ENCODE results near the gene CCDC182. TPM values are rescaled to one million over a fixed set of nuclear protein-coding genes. Genes with fewer than 3 reads are reported as not detected.
A peak's percentile ranks its signal among the peaks of the same experiment; 100 is the strongest.

Gene CCDC182
- not detected in 2 replicates for total RNA-seq

- intact Hi-C loops (cut with micrococcal nuclease) = loop anchor here (5.0 kb wide), 2 partner anchors 73 to 143 kb away; no protein-coding TSS in a partner anchor
- Mint-ChIP-seq H3K9me3 (no peaks in the 10 kb centered on the region), H3K4me3 (no peak within 1 kb of the TSS), H3K36me3 (ENCODE audit: low read depth) (no peaks in the 10 kb centered on the region), H3K27me3 (ENCODE audit: insufficient read depth) (peaks cover 26% of the 10 kb centered on the region), H3K4me1 (ENCODE audit: low read depth) (peaks cover 4% of the 10 kb centered on the region), H3K27ac (no peak within 1 kb of the TSS)
- DNase-seq (ENCODE audit: low spot score) = no peak
Observed at GRCh38 chr17:57745242-57745641, at the start of gene CCDC182. TSS of gene CCDC182 (minus strand) at chr17:57745299. CDS start at chr17:57745272, 27 bp downstream.

GRCh38 chr17:57794841-57795240 is 49.7 kb upstream of the CCDC182 start:
- H3K4me1 Mint-ChIP-seq (ENCODE audit: low read depth) = no peaks in the 10 kb centered on the region
- H3K9me3 Mint-ChIP-seq = no peaks in the 10 kb centered on the region
- H3K4me3 Mint-ChIP-seq = no peak overlapping the region
- intact Hi-C loops (cut with micrococcal nuclease) = no loop called here
- DNase-seq (ENCODE audit: low spot score) = no peak
- H3K27me3 Mint-ChIP-seq (ENCODE audit: insufficient read depth) = peaks cover 31% of the 10 kb centered on the region
- no peak overlapping the region for H3K27ac Mint-ChIP-seq
- H3K36me3 Mint-ChIP-seq (ENCODE audit: low read depth) = no peaks in the 10 kb centered on the region

- no peak for DNase-seq (ENCODE audit: low spot score)
- H3K4me1 Mint-ChIP-seq (ENCODE audit: low read depth) = no peaks in the 10 kb centered on the region
- intact Hi-C loops (cut with micrococcal nuclease) = no loop called here
- H3K27ac Mint-ChIP-seq = no peak overlapping the region
- no peaks in the 10 kb centered on the region for H3K9me3 Mint-ChIP-seq
- no peak overlapping the region for H3K4me3 Mint-ChIP-seq
- no peaks in the 10 kb centered on the region for H3K36me3 Mint-ChIP-seq (ENCODE audit: low read depth)
- peaks cover 40% of the 10 kb centered on the region for H3K27me3 Mint-ChIP-seq (ENCODE audit: insufficient read depth)
Observed at GRCh38 chr17:57788725-57789124, 43.6 kb upstream of the CCDC182 start.

DNA sequence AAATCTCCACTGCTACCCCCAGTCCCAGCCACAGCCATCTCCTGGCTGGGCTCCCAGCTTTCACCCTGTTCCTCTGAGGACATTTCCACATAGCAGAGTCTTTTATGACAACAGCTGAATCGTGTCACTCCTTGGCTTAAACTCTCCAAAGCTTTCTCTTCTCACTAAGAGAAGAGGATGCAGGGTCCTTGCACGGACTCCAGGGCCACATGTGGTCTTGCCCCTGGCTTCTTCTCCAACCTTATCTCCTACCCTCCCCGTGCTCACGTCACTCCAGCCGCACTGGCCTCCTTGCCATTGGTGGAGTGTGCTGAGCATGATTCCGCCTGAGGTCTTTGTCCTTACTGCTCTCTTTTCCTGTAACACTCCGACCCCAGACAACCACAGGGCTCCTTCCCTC is 39.9 kb upstream of the CCDC182 start:
- H3K27me3 Mint-ChIP-seq (ENCODE audit: insufficient read depth) = peaks cover 22% of the 10 kb centered on the region
- no peaks in the 10 kb centered on the region for H3K4me1 Mint-ChIP-seq (ENCODE audit: low read depth)
- no peaks in the 10 kb centered on the region for H3K9me3 Mint-ChIP-seq
- no peaks in the 10 kb centered on the region for H3K36me3 Mint-ChIP-seq (ENCODE audit: low read depth)
- DNase-seq (ENCODE audit: low spot score) = no peak
- intact Hi-C loops (cut with micrococcal nuclease) = no loop called here
- no peak overlapping the region for H3K4me3 Mint-ChIP-seq
- H3K27ac Mint-ChIP-seq = no peak overlapping the region

GRCh38 chr17:57784226-57784895 is 39.3 kb upstream of the CCDC182 start:
- no peak for DNase-seq (ENCODE audit: low spot score)
- intact Hi-C loops (cut with micrococcal nuclease) = no loop called here
- no peaks in the 10 kb centered on the region for H3K9me3 Mint-ChIP-seq
- no peak overlapping the region for H3K27ac Mint-ChIP-seq
- H3K4me3 Mint-ChIP-seq = no peak overlapping the region
- no peaks in the 10 kb centered on the region for H3K36me3 Mint-ChIP-seq (ENCODE audit: low read depth)
- H3K27me3 Mint-ChIP-seq (ENCODE audit: insufficient read depth) = peaks cover 19% of the 10 kb centered on the region
- no peaks in the 10 kb centered on the region for H3K4me1 Mint-ChIP-seq (ENCODE audit: low read depth)

- Mint-ChIP-seq H3K27ac (no peak overlapping the region), H3K36me3 (ENCODE audit: low read depth) (no peaks in the 10 kb centered on the region), H3K4me1 (ENCODE audit: low read depth) (no peaks in the 10 kb centered on the region), H3K4me3 (no peak overlapping the region), H3K9me3 (no peaks in the 10 kb centered on the region), H3K27me3 (ENCODE audit: insufficient read depth) (peaks cover 21% of the 10 kb centered on the region)
- intact Hi-C loops (cut with micrococcal nuclease) = loop anchor here (1.0 kb wide), 2 partner anchors 540 to 652 kb away; no protein-coding TSS in a partner anchor
- peak; percentile 73 for DNase-seq (ENCODE audit: low spot score)
Observed at GRCh38 chr17:57783338-57783742, 38.2 kb upstream of the CCDC182 start.

DNA sequence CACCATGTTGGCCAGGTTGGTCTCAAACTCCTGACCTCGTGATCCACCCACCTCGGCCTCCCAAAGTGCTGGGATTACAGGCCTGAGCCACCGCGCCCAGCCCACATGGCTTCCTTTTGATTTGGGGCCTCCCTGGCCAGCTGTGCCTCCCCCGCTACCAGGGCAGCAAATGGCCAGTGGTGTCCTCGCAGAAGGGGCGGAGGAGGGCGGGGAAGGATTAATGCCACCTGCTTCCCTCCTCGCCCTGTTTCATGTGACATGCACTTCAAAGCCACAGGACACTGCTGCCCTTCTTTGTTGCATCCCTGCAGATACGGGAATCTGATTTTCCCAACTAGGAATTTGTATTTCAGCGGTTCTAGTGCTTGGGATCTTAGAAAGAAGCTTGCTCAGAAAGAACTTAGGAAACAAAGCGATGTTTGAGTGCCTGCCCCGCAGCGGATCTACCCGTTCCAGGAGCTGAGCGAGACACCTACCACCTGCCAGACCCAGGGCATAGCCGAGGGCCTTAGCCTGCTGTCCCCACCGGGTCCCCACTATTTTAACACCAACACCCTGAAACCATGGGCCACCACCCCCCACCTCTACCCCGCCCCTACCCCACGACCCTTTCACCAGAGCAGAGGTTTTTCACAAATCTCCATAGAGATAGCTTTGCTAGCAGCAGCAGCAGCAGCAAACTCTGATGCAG is 37.7 kb upstream of the CCDC182 start:
- no peaks in the 10 kb centered on the region for H3K4me1 Mint-ChIP-seq (ENCODE audit: low read depth)
- H3K4me3 Mint-ChIP-seq = no peak overlapping the region
- intact Hi-C loops (cut with micrococcal nuclease) = loop anchor here (1.0 kb wide), 2 partner anchors 539 to 651 kb away; no protein-coding TSS in a partner anchor
- no peak overlapping the region for H3K27ac Mint-ChIP-seq
- no peaks in the 10 kb centered on the region for H3K9me3 Mint-ChIP-seq
- no peaks in the 10 kb centered on the region for H3K36me3 Mint-ChIP-seq (ENCODE audit: low read depth)
- no peak for DNase-seq (ENCODE audit: low spot score)
- H3K27me3 Mint-ChIP-seq (ENCODE audit: insufficient read depth) = peaks cover 23% of the 10 kb centered on the region

DNA sequence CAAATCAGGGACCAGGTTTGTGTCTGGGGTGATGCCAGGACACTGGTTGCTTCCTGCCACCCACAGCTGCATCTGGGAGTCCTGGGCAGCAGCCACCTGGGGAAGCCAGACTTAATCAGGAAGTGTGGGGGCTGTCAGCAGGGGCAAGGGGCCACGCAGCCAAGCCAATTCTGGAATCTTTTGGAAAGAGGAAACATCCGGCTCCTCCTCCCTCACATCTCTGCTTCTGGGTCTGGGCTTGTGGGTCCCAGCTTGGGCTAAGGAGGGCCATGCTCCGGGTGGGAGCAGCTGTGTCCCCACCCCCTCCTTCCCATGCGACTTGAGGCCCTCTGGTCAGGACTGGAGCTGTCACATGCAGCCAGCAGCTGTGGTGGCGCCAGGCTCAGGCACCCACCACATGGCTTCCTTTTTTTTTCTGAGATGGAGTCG is 37.0 kb upstream of the CCDC182 start:
- Mint-ChIP-seq H3K36me3 (ENCODE audit: low read depth) (no peaks in the 10 kb centered on the region), H3K9me3 (no peaks in the 10 kb centered on the region), H3K27ac (no peak overlapping the region), H3K4me1 (ENCODE audit: low read depth) (no peaks in the 10 kb centered on the region), H3K4me3 (no peak overlapping the region), H3K27me3 (ENCODE audit: insufficient read depth) (peaks cover 19% of the 10 kb centered on the region)
- DNase-seq (ENCODE audit: low spot score) = no peak
- intact Hi-C loops (cut with micrococcal nuclease) = no loop called here

- intact Hi-C loops (cut with micrococcal nuclease) = no loop called here
- H3K27ac Mint-ChIP-seq = no peak overlapping the region
- peaks cover 14% of the 10 kb centered on the region for H3K27me3 Mint-ChIP-seq (ENCODE audit: insufficient read depth)
- no peak for DNase-seq (ENCODE audit: low spot score)
- no peaks in the 10 kb centered on the region for H3K9me3 Mint-ChIP-seq
- H3K4me1 Mint-ChIP-seq (ENCODE audit: low read depth) = no peaks in the 10 kb centered on the region
- no peak overlapping the region for H3K4me3 Mint-ChIP-seq
- H3K36me3 Mint-ChIP-seq (ENCODE audit: low read depth) = no peaks in the 10 kb centered on the region
Observed at GRCh38 chr17:57781386-57782061, 36.4 kb upstream of the CCDC182 start.

- H3K27ac Mint-ChIP-seq = no peak overlapping the region
- no peak for DNase-seq (ENCODE audit: low spot score)
- intact Hi-C loops (cut with micrococcal nuclease) = no loop called here
- H3K27me3 Mint-ChIP-seq (ENCODE audit: insufficient read depth) = peaks cover 7% of the 10 kb centered on the region
- H3K9me3 Mint-ChIP-seq = no peaks in the 10 kb centered on the region
- H3K36me3 Mint-ChIP-seq (ENCODE audit: low read depth) = no peaks in the 10 kb centered on the region
- no peak overlapping the region for H3K4me3 Mint-ChIP-seq
- H3K4me1 Mint-ChIP-seq (ENCODE audit: low read depth) = no peaks in the 10 kb centered on the region
Observed at GRCh38 chr17:57779706-57780105, 34.6 kb upstream of the CCDC182 start.

- no peak for DNase-seq (ENCODE audit: low spot score)
- Mint-ChIP-seq H3K27ac (no peak overlapping the region), H3K36me3 (ENCODE audit: low read depth) (no peaks in the 10 kb centered on the region), H3K4me1 (ENCODE audit: low read depth) (no peaks in the 10 kb centered on the region), H3K9me3 (no peaks in the 10 kb centered on the region), H3K27me3 (ENCODE audit: insufficient read depth) (peaks cover 15% of the 10 kb centered on the region), H3K4me3 (no peak overlapping the region)
- intact Hi-C loops (cut with micrococcal nuclease) = no loop called here
Observed at GRCh38 chr17:57778306-57778705, 33.2 kb upstream of the CCDC182 start.

- H3K4me1 Mint-ChIP-seq (ENCODE audit: low read depth) = no peaks in the 10 kb centered on the region
- no peaks in the 10 kb centered on the region for H3K36me3 Mint-ChIP-seq (ENCODE audit: low read depth)
- peaks cover 26% of the 10 kb centered on the region for H3K27me3 Mint-ChIP-seq (ENCODE audit: insufficient read depth)
- no peak overlapping the region for H3K27ac Mint-ChIP-seq
- H3K4me3 Mint-ChIP-seq = no peak overlapping the region
- intact Hi-C loops (cut with micrococcal nuclease) = no loop called here
- no peak for DNase-seq (ENCODE audit: low spot score)
- H3K9me3 Mint-ChIP-seq = no peaks in the 10 kb centered on the region
Observed at GRCh38 chr17:57776366-57776765, 31.3 kb upstream of the CCDC182 start.

DNA sequence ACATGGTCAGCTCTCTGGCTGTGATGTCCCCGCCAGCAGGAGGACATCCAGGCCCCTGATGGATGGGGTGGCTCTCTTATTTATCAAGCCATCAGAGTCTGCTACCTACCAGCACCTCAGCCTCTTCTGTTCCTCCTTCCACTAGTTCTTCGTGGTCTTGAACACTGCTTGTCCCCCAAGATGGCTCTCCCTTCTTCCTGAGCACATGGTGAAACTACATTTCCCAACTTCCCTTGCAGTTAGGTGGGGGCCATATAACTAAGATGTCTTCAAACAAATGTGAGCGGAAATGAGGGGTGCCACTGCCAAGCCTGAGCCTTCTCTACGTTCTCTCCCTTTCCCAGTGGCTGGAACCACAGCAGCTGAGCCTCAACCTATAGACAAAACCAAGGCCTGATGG is 29.8 kb upstream of the CCDC182 start:
- no peaks in the 10 kb centered on the region for H3K9me3 Mint-ChIP-seq
- H3K4me3 Mint-ChIP-seq = no peak overlapping the region
- intact Hi-C loops (cut with micrococcal nuclease) = no loop called here
- no peaks in the 10 kb centered on the region for H3K4me1 Mint-ChIP-seq (ENCODE audit: low read depth)
- H3K27me3 Mint-ChIP-seq (ENCODE audit: insufficient read depth) = peaks cover 35% of the 10 kb centered on the region
- DNase-seq (ENCODE audit: low spot score) = no peak
- no peak overlapping the region for H3K27ac Mint-ChIP-seq
- H3K36me3 Mint-ChIP-seq (ENCODE audit: low read depth) = no peaks in the 10 kb centered on the region
